GM12891 (cell line): ENCODE results near the gene COL21A1.

Experiments used
- PAX5 ChIP-seq: IDR thresholded peaks from 2 replicates; pipeline ENCODE4 v1.6.1; 2011; ENCODE audit warnings: low read length, moderate library complexity, mild to moderate bottlenecking; ENCODE audit not compliant: insufficient read depth, severe bottlenecking
- POLR2A ChIP-seq: IDR thresholded peaks from 2 replicates; pipeline ENCODE4 v1.6.1; 2011; ENCODE audit warnings: low read depth, low read length, control low read depth
- POLR2AphosphoS5 ChIP-seq: IDR thresholded peaks from 2 replicates; pipeline ENCODE4 v1.6.1; 2011; ENCODE audit warnings: low read depth, low read length, control low read depth
- POU2F2 ChIP-seq: IDR thresholded peaks from 2 replicates; pipeline ENCODE4 v1.6.1; 2011; ENCODE audit warnings: low read depth, mild to moderate bottlenecking, control low read depth, low read length, moderate library complexity
- SPI1 ChIP-seq: IDR thresholded peaks from 2 replicates; pipeline ENCODE4 v1.6.1; 2011; ENCODE audit warnings: low read depth, low read length, control low read depth
- TAF1 ChIP-seq: IDR thresholded peaks from 2 replicates; pipeline ENCODE4 v1.6.1; 2011; ENCODE audit warnings: low read depth, low read length, control low read depth

DNA sequence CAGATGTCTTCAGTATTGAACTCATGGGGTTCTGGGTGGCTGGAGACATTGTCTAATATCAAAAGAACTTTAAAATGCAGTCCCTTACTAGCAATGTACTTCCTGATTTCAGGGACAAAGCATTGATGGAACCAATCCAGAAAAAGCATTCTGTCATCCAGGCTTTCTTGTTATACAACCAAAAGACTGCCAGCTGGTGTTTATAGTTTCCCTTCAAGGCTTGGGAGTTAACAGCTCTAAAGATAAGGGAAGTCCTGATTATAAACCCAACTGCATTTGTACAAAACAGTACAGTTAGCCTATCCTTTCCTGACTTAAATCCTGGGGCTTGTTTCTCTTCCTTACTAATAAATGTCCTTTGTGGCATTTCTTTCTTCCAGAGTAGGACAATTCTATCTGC lies 160.0 kb downstream of the COL21A1 start:
- TF ChIP-seq TAF1 = no peak
- TF ChIP-seq POLR2A = no peak
- no peak for TF ChIP-seq POLR2AphosphoS5
- TF ChIP-seq POU2F2 = no peak
- TF ChIP-seq SPI1 = no peak
- TF ChIP-seq PAX5 = no peak
